ENCODE measurements around the gene ZCCHC14.
"Not testable (repeated sequence)": the region's sequence is repeated elsewhere in the genome, so short reads cannot be mapped to it uniquely, and the experiment has no call there.

ZCCHC14 gene

DNA sequence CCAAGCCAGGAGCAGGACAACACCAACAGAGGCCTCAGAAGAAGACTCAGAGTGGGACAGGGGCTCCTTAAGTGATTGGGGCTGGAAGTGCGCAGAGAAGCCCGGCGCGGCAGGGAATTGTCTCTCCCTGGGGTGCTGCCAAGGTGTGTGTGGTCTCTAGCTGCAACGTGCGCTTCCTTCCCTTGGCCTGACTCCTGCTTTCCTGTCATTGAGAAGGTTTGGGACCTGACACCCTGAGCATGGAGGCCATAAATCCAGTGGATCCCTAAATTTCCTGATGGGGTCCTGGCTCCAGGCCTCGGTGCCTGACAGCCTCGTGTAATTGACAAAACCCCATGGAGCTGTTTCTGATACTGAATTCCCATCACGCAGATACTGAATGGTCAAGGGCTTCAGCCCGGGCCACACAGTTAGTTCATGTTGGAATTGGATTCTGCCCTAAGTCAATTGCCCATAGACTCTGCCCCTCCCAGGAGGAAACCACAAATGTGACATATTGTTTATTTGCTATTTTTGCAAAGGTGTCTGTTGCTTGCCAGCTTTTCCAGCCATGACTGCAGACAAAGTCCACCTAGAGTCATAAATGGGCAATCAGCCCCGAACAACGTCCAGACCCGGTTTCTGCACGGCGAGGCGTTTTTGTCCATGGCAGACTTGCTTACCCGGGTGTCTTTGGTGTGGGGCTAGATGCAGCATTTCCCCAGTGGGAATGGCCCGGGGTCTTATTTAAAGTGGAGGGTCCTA is 4.4 kb upstream of the ZCCHC14 start:
- not testable (repeated sequence) for DNase-seq; H3K9me3 ChIP-seq (ENCODE audit: control insufficient read depth, low read length); H3K36me3 ChIP-seq (ENCODE audit: control insufficient read depth, insufficient read depth, low read length); H3K27me3 ChIP-seq (replicated peaks; ENCODE audit: control insufficient read depth, insufficient read depth, low read length, poor library complexity, severe bottlenecking); H3K27ac ChIP-seq (ENCODE audit: insufficient read depth, low read length, poor library complexity, severe bottlenecking); H3K4me3 ChIP-seq (ENCODE audit: insufficient read depth, low read depth, low read length, poor library complexity, severe bottlenecking)
- H3K4me1 ChIP-seq (ENCODE audit: control insufficient read depth, insufficient read depth, low read length, poor library complexity, severe bottlenecking), result peaks cover 15% of the 10 kb centered on the region

DNA sequence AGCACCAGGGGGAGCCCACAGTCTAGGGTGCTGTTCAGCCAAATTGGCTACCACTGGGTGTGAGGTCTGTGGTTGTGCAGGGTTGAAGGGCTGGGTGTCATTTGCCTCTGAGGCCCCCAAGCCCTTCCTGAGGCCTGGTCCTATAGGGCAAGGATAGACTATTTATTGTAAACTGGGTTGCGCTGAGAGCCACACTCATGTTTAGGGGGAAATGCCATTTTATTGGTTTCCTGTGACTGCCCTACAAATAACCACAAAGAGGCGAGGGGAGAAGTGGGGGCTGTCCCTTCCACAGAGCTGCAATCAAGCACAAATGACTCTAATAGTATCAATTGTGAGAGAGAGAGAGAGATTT is 3.6 kb upstream of the ZCCHC14 start:
- Histone ChIP-seq H3K27ac (ENCODE audit: insufficient read depth, low read length, poor library complexity, severe bottlenecking) (no peak overlapping the region), H3K4me1 (ENCODE audit: control insufficient read depth, insufficient read depth, low read length, poor library complexity, severe bottlenecking) (peaks cover 18% of the 10 kb centered on the region), H3K9me3 (ENCODE audit: control insufficient read depth, low read length) (no peaks in the 10 kb centered on the region), H3K36me3 (ENCODE audit: control insufficient read depth, insufficient read depth, low read length) (no peaks in the 10 kb centered on the region), H3K4me3 (ENCODE audit: insufficient read depth, low read depth, low read length, poor library complexity, severe bottlenecking) (no peak overlapping the region), H3K27me3 (replicated peaks; ENCODE audit: control insufficient read depth, insufficient read depth, low read length, poor library complexity, severe bottlenecking) (no peaks in the 10 kb centered on the region)
- DNase-seq, result peak in 2 of 3 donors; percentile 4 to 43

- Histone ChIP-seq H3K36me3 (ENCODE audit: control insufficient read depth, insufficient read depth, low read length) (no peaks in the 10 kb centered on the region), H3K9me3 (ENCODE audit: control insufficient read depth, low read length) (no peaks in the 10 kb centered on the region), H3K27ac (ENCODE audit: insufficient read depth, low read length, poor library complexity, severe bottlenecking) (no peak overlapping the region), H3K27me3 (replicated peaks; ENCODE audit: control insufficient read depth, insufficient read depth, low read length, poor library complexity, severe bottlenecking) (no peaks in the 10 kb centered on the region), H3K4me3 (ENCODE audit: insufficient read depth, low read depth, low read length, poor library complexity, severe bottlenecking) (no peak overlapping the region), H3K4me1 (ENCODE audit: control insufficient read depth, insufficient read depth, low read length, poor library complexity, severe bottlenecking) (peaks cover 24% of the 10 kb centered on the region)
- no peak for DNase-seq
These were observed 3.0 kb upstream of the ZCCHC14 start for GRCh38 chr16:87495578-87496446.

GRCh38 chr16:87493608-87494280 is 920 bp upstream of the ZCCHC14 start:
- Histone ChIP-seq H3K4me1 (ENCODE audit: control insufficient read depth, insufficient read depth, low read length, poor library complexity, severe bottlenecking) (peaks cover 28% of the 10 kb centered on the region), H3K27ac (ENCODE audit: insufficient read depth, low read length, poor library complexity, severe bottlenecking) (no peak overlapping the region), H3K9me3 (ENCODE audit: control insufficient read depth, low read length) (no peaks in the 10 kb centered on the region), H3K27me3 (replicated peaks; ENCODE audit: control insufficient read depth, insufficient read depth, low read length, poor library complexity, severe bottlenecking) (no peaks in the 10 kb centered on the region), H3K4me3 (ENCODE audit: insufficient read depth, low read depth, low read length, poor library complexity, severe bottlenecking) (peak overlapping the region; percentile 53), H3K36me3 (ENCODE audit: control insufficient read depth, insufficient read depth, low read length) (no peaks in the 10 kb centered on the region)
- no peak for DNase-seq

DNA sequence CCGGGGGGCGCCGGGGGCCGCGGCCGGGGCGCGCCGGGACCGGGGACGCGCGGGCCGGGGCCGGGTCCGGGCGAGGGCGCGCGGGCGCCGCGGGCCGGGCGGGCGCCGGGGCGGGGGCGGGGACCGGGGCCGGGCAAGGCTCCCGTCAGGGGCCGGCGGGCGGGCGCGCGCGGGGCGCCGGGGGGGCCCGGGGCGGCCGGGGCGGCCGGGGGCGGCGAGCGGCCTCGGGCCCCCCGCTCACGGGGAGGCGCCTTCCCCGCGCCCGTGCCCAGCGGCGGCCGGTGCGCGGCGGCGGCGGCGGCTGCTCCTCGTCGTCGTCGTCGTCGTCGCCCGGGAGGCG is 563 bp downstream of the ZCCHC14 start:
- H3K36me3 ChIP-seq (ENCODE audit: control insufficient read depth, insufficient read depth, low read length), result no peaks in the 10 kb centered on the region
- no peak overlapping the region for H3K4me3 ChIP-seq (ENCODE audit: insufficient read depth, low read depth, low read length, poor library complexity, severe bottlenecking)
- H3K27ac ChIP-seq (ENCODE audit: insufficient read depth, low read length, poor library complexity, severe bottlenecking), result no peak overlapping the region
- no peaks in the 10 kb centered on the region for H3K9me3 ChIP-seq (ENCODE audit: control insufficient read depth, low read length)
- H3K4me1 ChIP-seq (ENCODE audit: control insufficient read depth, insufficient read depth, low read length, poor library complexity, severe bottlenecking), result peaks cover 28% of the 10 kb centered on the region
- no peak for DNase-seq
- no peaks in the 10 kb centered on the region for H3K27me3 ChIP-seq (replicated peaks; ENCODE audit: control insufficient read depth, insufficient read depth, low read length, poor library complexity, severe bottlenecking)

DNA sequence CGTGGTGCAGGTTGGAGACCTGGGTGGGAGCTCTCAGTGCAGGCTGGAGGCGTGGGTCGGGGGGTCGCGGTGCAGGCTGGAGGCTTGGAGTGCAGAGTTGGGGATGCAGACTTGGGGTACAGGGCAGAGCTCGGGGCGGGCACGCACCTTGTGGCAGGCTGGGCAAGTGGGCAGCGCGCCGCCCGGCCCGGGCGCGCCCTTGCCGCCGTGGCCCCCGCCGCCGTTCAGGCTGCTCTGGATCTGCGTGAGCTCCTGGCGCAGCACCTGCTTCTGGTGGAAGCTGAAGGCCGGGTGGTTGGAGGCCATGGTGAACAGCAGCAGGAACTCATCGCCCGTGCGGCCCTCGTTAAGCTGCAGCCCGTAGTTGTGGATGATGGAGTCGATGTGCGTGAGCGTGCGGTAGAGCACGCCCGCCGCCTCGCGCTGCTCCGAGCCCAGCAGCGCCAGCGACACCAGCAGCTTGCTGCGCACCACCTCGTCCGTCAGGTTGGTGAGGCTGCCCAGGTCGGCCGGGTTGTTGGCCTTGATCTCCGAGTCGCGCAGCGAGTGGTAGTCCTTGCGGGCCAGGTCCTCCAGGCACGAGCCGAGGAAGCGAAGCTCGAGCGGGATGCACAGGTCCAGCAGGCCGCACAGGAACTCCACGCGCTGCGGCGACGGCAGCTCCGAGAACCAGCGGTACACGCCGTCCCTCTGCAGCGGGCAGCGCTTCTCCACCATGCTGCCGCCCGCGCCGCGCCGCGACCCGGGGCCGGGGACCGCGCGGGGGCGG is 1.1 kb downstream of the ZCCHC14 start:
- peak in 1 of 3 donors; percentile 2 for DNase-seq
- Histone ChIP-seq H3K27ac (ENCODE audit: insufficient read depth, low read length, poor library complexity, severe bottlenecking) (peak overlapping the region; percentile 11), H3K9me3 (ENCODE audit: control insufficient read depth, low read length) (no peaks in the 10 kb centered on the region), H3K27me3 (replicated peaks; ENCODE audit: control insufficient read depth, insufficient read depth, low read length, poor library complexity, severe bottlenecking) (no peaks in the 10 kb centered on the region), H3K4me1 (ENCODE audit: control insufficient read depth, insufficient read depth, low read length, poor library complexity, severe bottlenecking) (peaks cover 27% of the 10 kb centered on the region), H3K36me3 (ENCODE audit: control insufficient read depth, insufficient read depth, low read length) (no peaks in the 10 kb centered on the region), H3K4me3 (ENCODE audit: insufficient read depth, low read depth, low read length, poor library complexity, severe bottlenecking) (peak overlapping the region; percentile 54)

DNA sequence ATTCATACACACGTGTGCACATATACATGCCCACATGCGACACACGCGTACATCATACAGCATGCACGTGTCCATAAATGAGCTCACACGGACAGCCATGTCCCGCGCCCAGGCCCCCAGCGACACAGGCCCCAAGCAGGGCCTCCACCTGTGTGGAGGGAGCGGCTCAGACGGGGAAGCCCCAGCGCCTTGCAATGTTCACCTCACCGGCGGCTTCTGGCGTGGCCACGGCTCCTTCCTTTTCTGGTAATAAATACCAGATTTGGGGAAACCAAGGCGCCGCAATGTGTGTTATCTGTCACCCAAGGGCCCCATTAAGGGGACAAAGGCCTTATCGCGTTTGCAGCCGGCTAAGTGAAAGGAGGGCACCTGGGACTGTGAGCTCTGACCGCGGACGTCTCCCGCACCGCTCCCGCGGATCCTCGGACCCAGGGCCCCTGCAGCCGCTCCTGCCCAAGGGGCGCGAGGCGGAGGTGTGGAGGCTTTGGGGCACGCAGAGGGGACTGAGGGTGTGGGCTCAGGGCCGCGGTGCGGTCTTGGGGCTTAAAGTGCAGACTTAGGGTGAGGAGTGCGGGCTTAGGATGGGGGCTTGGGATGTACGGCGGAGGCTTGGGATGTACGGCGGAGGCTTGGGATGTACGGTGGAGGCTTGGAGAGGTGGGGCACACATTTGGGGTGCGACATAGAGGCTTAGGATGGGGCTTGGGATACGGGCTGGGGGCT is 1.9 kb downstream of the ZCCHC14 start:
- H3K27me3 ChIP-seq (replicated peaks; ENCODE audit: control insufficient read depth, insufficient read depth, low read length, poor library complexity, severe bottlenecking); H3K36me3 ChIP-seq (ENCODE audit: control insufficient read depth, insufficient read depth, low read length); H3K9me3 ChIP-seq (ENCODE audit: control insufficient read depth, low read length): not testable (repeated sequence)
- peak overlapping the region; percentile 74 for H3K27ac ChIP-seq (ENCODE audit: insufficient read depth, low read length, poor library complexity, severe bottlenecking)
- peaks cover 24% of the 10 kb centered on the region for H3K4me1 ChIP-seq (ENCODE audit: control insufficient read depth, insufficient read depth, low read length, poor library complexity, severe bottlenecking)
- H3K4me3 ChIP-seq (ENCODE audit: insufficient read depth, low read depth, low read length, poor library complexity, severe bottlenecking), result peak overlapping the region; percentile 54
- DNase-seq, result peak; percentile 44 to 53 (median 49)

DNA sequence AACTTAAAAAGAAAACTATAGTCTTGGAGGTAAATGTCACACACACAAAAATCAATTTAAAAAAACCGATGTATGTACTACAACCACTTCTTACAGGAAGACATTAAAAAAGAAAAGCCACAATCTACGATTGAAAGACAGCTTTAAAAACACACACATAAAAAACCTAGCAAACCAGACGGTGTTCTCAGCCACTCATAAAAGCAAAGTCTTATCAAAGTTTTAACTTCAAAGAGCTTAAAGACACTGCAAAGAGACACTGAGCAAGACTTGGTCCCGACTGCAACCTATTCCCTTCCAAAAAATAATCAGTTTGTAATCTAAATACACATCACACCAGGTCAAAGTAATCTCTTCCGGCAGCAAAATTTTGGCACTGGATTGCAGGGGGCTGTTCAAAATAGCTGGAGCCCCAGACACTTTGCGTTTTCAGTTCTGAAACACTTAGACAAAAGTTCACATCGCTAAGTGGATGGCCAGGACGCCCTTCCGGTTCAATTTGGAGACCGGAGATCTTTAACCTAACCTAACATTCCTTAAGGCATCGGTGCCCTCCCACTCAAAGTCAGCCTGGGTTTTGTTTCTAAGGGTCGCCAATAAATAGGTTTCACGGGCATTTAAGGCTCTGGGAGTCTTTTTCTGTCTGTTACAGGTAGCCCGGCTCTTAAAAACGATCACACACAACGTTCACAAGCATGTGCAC is 2.6 kb downstream of the ZCCHC14 start:
- Histone ChIP-seq H3K27ac (ENCODE audit: insufficient read depth, low read length, poor library complexity, severe bottlenecking) (peak overlapping the region; percentile 74), H3K36me3 (ENCODE audit: control insufficient read depth, insufficient read depth, low read length) (no peaks in the 10 kb centered on the region), H3K4me3 (ENCODE audit: insufficient read depth, low read depth, low read length, poor library complexity, severe bottlenecking) (peak overlapping the region; percentile 54), H3K4me1 (ENCODE audit: control insufficient read depth, insufficient read depth, low read length, poor library complexity, severe bottlenecking) (peaks cover 21% of the 10 kb centered on the region), H3K27me3 (replicated peaks; ENCODE audit: control insufficient read depth, insufficient read depth, low read length, poor library complexity, severe bottlenecking) (no peaks in the 10 kb centered on the region), H3K9me3 (ENCODE audit: control insufficient read depth, low read length) (no peaks in the 10 kb centered on the region)
- DNase-seq, result no peak
